Endothelial cell of umbilical vein (primary cell): ENCODE data around the gene CRYGS.

Source experiments
- CTCF ChIP-seq, 2 donors: IDR thresholded peaks; 1 replicate in 1 of 2; 2 replicates in 1 of 2; pipeline ENCODE4 v1.5.1; 2011; ENCODE audit warnings: low read length in 2 of 2, mild to moderate bottlenecking in 2 of 2, moderate library complexity in 2 of 2, control low read depth in 1 of 2, inconsistent platforms in 1 of 2, low read depth in 1 of 2; ENCODE audit not compliant: insufficient read depth in 1 of 2; ENCODE audit errors: extremely low read depth in 1 of 2
- EZH2 ChIP-seq: IDR thresholded peaks from 2 replicates; pipeline ENCODE4 v1.6.1; 2012; ENCODE audit warnings: borderline replicate concordance, low read depth, mild to moderate bottlenecking, moderate library complexity, low read length, inconsistent platforms; ENCODE audit not compliant: severe bottlenecking
- FOS ChIP-seq: IDR thresholded peaks from 2 replicates; pipeline ENCODE4 v1.6.1; 2011; ENCODE audit warnings: mild to moderate bottlenecking, low read length, moderate library complexity, borderline replicate concordance; ENCODE audit not compliant: insufficient read depth
- GATA2 ChIP-seq: IDR thresholded peaks from 2 replicates; pipeline ENCODE4 v1.7.0; 2011; ENCODE audit warnings: low read depth, mild to moderate bottlenecking, moderate library complexity, mixed read lengths, low read length; ENCODE audit not compliant: insufficient read length, insufficient read depth
- JUN ChIP-seq: IDR thresholded peaks from 2 replicates; pipeline ENCODE4 v1.6.1; 2011; ENCODE audit warnings: borderline replicate concordance, low read depth; ENCODE audit not compliant: insufficient read length, insufficient read depth
- MAX ChIP-seq: IDR thresholded peaks from 2 replicates; pipeline ENCODE4 v1.6.1; 2011; ENCODE audit not compliant: insufficient read depth, insufficient read length
- MYC ChIP-seq: IDR thresholded peaks from one replicate; pipeline ENCODE4 v1.6.1; 2011; ENCODE audit warnings: mild to moderate bottlenecking, low read depth, low read length
- POLR2A ChIP-seq: IDR thresholded peaks from 2 replicates; pipeline ENCODE4 v1.6.1; 2012; ENCODE audit warnings: low read depth, mild to moderate bottlenecking, control low read depth, low read length
- POLR2AphosphoS5 ChIP-seq: IDR thresholded peaks from 2 replicates; pipeline ENCODE4 v1.6.1; 2012; ENCODE audit warnings: low read depth, mild to moderate bottlenecking, control low read depth, low read length, moderate library complexity; ENCODE audit not compliant: insufficient read depth

- TF ChIP-seq POLR2A (no peak), MAX (no peak), EZH2 (no peak), CTCF (IDR thresholded peaks at IDR 0.05; ENCODE audit: extremely low read depth in 1 of 2, insufficient read depth in 1 of 2, low read depth in 1 of 2, low read length in 2 of 2) (no peak), MYC (no peak), POLR2AphosphoS5 (no peak), GATA2 (no peak), JUN (no peak), FOS (no peak)
Observed at GRCh38 chr3:186566772-186567071, 22.5 kb upstream of the CRYGS start.
